GM21717 (cell line): ENCODE data around the gene SDHAF4.
"Not testable (repeated sequence)": the region's sequence is repeated elsewhere in the genome, so short reads cannot be mapped to it uniquely, and the experiment has no call there.

ENCODE experiments used
- ATAC-seq: cut with Tn5 transposase; IDR thresholded peaks from one replicate; pipeline ENCODE4 v1.9.1; 2021; ENCODE audit warnings: mild to moderate bottlenecking, moderate library complexity; ENCODE audit not compliant: unreplicated experiment

Gene SDHAF4

DNA sequence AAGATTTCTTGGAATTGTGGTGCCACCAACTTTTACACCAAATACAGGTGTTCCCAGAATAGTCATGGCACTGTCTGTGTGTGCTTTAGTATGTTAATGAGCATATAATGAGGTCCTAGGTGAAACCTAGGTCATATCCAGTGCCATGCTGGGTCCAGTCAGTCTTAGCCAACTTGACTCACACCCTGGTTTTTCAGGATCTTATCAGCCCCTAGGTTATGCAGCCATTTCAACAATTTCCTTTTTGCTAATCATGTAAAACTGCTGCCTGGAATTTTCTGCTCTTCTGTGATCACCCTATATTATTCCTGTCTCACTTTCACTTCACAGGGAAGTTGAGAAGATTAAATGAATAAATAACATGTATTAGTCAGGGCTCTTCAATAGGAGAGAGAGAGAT, 23.7 kb downstream of the SDHAF4 start:
- ATAC-seq = no peak

DNA sequence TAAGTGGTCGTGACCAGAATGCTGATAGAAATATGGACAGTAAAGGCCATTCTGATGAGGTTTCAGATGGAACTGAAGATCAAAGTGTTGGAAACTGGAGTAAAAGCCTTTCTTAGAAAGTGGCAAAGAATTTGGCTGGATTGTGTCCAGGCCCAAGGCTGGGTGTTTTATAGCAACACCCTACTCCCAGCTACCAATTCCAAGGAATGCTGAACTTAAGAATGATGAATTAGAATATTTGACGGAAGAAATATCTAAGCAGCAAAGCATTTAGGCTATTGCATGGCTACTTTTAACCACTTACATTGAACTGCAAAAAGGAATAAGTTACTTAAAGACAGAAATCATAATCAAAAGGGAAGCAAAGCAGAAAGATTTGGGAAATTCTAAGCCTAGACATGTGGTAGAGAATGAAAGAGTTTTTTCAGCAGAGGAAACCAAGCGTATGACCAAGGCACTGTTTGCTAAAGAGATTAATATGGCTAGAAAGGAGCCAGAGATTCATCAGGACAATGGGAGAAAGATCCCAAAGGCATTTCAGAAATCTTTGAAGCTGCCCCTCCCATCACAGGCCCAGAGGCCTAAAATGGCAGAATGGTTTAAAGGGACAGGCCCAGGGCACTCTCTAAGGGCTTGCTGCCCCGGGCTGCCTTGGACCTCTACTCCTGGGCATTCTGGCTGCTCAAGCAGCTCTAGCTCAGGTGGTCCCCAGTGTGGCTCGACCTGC, 25.8 kb downstream of the SDHAF4 start:
- no peak for ATAC-seq

DNA sequence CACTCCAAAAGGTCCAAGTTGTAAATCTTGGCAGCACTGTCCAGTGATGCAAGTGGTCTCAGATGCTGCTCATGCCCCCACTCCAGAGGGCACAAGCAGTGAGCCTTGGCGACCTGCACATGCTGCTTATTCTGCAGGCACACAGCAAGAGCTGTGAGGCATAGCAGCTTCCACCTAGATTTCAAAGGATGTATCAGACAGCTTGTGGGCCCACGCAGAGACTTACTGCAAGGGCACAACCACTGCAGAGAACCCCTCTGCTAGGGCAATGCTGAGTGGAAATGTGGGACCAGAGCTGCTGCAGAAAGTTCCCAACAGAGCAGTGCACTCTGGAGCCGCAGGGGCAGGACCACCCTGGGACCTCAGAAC, 26.4 kb downstream of the SDHAF4 start:
- ATAC-seq = no peak

DNA sequence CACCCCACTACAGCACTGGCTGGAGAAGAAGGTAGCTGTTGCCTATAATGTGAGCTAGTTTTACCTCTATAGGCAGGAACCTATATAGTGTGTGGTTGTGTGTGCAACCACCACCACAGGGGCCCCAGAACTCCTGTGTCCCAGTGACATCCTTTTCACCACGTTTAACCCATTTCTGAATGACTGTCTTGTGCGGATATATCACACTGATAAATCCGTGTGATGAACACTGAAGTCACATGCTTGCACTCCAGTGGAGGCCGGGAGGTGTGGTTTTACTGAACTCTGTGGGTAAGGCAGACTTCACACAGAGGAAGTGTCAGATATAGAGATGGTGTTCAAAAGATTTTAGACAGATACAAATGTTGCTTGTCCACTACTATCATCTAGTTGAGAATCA, 32.5 kb downstream of the SDHAF4 start:
- no peak for ATAC-seq

DNA sequence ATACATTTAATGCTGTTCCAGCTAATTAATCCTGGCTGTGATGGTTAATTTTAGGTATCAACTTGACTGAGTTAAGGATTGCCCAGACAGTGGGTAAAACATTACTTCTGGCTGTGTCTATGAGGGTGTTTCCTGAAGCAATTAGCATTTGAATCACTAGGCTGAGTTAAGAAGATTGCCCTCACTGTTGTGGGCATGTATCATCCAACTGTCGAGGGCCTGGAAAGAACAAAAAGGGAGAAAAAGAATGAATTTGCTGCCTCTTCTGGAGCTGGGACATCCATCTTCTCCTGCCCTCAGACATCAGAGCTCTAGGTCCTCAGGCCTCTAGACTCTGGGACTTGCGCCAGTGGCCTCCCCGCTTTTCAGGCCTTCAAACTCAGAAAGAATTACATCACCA, 34.3 kb downstream of the SDHAF4 start:
- no peak for ATAC-seq

DNA sequence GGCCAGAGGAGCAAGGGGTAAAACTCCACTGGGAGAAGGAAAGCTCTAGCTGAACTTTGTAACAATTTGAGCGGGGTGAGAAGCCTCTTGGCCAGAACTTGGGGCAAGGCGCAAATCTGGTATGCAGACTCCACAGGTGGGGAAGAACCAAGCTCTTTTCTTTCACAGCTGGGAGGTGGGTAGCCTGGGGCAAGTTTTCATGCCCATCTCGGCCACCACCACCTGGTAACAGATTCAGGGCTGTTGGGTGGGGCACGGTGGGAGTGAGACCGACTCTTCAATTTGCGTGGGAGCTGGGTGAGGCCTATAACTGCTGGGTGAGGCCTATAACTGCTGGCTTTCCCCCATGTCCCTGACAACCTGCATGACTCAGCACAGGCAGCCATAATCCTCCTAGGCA, 37.5 kb downstream of the SDHAF4 start:
- ATAC-seq = no peak

DNA sequence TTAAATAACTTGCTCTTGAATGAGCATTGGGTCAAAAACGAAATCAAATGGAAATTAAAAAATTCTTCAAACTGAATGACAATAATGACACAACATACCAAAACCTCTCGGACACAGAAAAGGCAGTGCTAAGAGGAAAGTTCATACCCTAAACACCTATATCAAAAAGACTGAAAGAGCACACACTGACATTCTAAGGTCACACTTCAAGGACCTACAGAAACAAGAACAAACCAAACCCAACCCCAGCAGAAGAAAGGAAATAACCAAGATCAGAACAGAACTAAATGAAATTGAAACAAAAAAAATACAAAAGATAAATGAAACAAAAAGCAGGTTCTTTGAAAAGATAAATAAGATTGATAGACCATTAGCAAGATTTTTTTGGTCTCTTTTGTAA, 40.6 kb downstream of the SDHAF4 start:
- not testable (repeated sequence) for ATAC-seq

DNA sequence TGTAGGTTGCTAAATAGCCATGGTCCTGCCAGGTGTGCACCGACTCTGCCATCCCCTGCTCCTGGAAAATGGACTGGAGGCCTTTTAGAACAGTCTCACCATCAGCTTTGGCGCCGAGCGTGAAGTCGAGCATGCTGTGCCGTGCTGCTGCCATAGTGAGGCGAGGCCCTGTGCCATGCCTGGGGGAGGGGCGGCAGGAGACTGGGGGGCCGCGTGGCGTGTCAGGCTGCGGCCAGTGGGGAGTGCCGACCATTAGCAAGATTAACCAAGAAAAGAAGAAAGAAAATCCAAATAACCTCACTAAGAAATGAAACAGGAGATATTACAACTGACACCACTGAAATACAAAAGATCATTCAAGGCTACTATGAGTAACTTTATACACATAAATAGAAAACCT, 42.5 kb downstream of the SDHAF4 start:
- not testable (repeated sequence) for ATAC-seq

DNA sequence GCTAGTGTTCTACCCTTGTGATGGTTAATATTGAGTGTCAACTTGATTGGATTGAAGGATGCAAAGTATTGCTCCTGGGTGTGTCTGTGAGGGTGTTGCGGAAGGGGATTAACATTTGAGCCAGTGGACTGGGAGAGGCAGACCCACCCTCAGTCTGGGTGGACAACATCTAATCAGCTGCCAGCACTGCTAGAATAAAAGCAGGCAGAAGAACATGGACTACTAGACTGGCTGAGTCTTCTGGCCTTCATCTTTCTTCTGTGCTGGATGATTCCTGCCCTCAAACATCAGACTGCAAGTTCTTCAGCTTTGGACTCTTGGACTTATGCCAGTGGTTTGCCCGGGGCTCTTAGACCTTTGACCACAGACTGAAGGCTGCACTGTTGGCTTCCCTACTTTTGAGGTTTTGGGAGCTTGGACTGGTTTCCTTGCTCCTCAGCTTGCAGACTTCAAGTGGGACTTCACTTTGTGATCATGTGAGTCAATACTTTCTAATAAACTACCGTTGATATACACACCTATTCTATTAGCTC, 50.1 kb downstream of the SDHAF4 start:
- no peak for ATAC-seq

DNA sequence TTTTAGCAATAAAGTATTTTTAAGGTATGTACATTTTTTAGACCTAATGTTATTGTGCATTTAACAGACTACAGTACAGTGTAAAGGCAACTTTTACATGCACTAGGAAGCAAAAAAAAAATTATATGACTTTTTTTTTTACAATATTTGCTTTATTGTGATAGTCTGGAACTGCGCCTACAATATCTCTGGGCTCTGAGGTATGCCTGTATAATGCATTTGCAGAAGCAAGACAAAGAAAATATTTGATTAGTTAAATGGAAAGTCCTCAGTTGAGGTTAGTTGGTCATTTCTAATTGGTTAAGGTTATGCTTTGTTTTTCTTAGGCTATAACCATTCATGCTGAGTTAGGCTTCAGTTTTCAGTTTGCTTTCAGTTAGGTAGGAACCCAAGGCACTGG, 54.0 kb downstream of the SDHAF4 start:
- ATAC-seq = no peak

DNA sequence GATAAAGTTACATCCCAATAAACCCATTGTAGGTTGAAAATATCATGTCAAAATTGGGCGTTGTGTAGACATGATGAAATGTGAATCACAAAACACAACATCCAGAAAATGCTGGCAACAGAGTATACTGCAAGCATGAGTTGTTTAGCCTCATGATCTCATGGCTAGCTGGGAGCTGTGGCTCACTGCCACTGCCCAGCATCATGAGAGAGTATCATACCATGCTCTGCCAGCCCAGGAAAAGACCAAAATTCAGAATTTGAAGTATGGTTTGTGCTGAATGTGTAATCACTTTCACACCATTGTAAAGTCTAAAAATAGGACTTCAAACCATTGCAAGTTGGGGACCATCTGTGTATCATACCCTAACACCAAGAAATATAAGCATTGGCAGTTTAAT, 55.7 kb downstream of the SDHAF4 start:
- no peak for ATAC-seq

DNA sequence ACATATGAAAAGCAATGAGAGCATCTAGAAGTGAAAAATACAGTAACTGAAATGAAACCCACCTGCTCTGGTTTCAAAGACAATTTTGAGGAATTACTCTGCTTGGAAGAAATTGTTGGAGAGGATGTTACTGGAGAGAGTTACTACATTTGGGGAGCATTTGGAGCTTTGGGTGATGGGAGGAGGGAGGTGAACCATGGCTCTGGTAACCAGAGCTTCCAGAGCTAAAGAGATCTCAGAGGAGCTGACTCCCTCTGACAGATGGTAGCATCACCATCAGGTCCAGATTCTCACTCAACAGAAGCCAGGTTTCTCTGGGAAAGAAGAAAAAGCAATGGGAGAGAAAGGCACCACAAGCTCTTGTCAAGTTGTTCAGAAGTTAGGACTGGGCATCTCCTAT, 58.7 kb downstream of the SDHAF4 start:
- no peak for ATAC-seq

DNA sequence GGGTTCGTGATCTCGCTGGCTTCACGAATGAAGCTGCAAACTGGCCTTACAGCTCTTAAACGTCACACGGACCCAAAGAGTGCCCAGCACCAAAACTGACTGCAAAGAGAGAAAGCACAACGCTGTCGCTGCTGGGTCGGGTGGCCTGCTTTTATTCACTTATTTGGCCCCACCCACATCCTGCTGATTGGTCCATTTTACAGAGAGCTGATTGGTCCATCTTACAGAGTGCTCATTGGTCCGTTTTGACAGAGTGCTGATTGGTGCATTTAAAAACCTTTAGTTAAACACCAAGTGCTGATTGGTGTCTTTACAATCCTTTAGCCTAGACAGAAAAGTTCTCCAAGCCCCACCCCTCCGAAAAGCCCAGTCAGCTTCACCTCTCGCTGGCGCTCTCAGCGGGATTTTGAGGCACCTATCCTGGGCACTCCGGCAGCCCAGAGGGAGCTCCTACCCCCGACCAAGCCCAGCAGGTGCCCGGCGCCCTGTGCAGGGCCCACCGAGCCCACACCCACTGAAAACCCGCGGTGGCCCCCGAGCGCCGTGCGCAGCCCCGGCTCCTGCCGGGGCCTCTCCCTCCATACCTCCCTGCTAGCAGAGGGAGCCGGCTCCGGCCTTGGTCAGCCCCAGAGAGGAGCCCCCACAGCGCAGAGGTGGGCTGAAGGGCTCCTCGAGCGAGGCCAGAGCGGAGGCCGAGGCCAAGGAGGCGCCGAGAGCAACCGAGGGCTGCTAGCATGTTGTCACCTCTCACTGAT, 60.9 kb downstream of the SDHAF4 start:
- ATAC-seq = no peak

DNA sequence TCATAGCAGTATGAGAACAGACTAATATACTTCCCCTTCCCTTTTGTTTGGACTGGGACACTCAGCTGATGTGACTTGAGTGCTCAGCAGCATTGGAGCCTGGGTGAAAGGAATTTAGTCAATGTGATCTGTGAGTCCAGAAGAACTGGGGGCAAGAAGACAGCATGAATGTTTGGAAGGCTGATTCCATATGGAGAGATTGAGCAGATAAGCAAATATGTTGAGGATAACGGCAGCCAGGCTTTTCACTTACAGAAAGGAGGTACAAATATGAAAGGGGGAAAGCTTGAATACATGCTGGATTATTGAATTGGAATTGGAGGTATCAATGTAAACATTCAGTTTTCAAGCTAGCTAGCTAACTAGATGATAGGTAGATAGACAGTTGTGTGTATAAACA, 63.2 kb downstream of the SDHAF4 start:
- ATAC-seq = no peak

DNA sequence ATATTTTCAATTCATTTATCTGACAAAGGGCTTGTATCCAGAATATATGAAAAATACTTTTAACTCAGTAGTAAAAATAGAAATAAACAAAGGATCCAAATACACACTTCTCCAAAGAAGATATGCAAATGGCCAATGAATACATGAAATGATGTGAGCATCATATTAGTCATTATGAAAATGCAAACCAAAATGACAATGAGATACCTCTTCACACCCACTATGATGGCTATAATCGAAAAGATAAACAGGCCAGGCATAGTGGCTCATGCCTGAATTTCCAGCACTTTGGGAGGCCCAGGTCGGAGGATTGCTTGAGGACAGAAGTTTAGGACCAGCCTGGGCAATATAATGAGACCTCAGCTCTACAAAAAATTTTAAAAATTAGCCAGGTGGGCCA, 67.1 kb downstream of the SDHAF4 start:
- no peak for ATAC-seq

DNA sequence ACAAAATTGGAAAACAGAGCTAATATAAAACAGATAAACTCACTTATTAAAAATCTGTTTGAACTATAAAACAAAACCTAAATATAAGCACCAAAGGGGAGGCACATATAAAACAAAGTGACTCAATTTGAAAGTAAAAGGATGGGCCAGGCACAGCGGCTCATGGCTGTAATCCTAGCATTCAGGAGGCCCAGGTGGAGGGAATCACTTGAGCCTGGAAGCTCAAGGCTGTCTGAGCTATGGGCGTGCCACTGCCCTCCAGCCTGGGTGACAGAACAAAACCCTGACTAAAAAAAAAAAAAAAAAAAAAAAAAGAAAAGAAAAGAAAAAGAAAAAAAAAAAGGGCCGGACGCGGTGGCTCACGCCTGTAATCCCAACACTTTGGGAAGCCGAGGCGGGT, 69.9 kb downstream of the SDHAF4 start:
- ATAC-seq = no peak

DNA sequence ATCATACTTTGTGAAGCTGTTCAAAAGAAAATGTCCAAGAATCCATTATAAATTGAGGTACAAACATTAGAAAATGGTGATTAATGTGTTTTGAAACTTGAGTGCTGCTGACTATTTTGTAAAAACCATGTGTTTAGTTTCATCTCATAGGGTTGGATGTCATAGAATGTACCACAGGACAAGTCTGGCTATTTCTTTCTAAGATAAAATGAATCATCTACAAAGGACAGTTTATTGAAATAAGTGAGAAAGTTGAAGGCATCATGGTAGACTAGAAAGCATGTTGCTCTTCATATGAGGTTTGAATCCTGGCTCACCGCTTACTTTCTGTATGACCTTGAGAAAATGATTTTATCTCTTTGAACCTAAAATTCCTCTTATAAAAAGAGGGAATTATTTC, 71.7 kb downstream of the SDHAF4 start:
- ATAC-seq = no peak
